Natural killer cell treated with Interleukin-12 subunit alpha and Interleukin-12 subunit beta and Interleukin-15 and Interleukin-18, amount 100 ng/mL, for 72 hours (primary cell): ENCODE measurements around the gene LSG1. TPM values are rescaled to one million over a fixed set of nuclear protein-coding genes. Genes with fewer than 3 reads are reported as not detected.

Experiments
- total RNA-seq, 2 donors: library from RNA; stranded (reverse); gene quantifications; one replicate each; pipeline ENCODE4 v1.2.3, GENCODE V29; 2022

Gene LSG1
- total RNA-seq, 2 donors from 2014 or later: 38.7 to 63.3 TPM

Other genes starting within 250 kb of the LSG1 start
- 100 to 1,000 TPM in 1 of 2 donors, 10 to 100 TPM in 1; 67.6 to 157 TPM for gene ATP13A3, start 185.2 kb downstream of the LSG1 start, total RNA-seq
- gene TMEM44, start 38.8 kb downstream of the LSG1 start, total RNA-seq: 1 to 10 TPM; 4.7 to 8.5 TPM
- 10 to 100 TPM; 11.6 to 50.2 TPM for gene FAM43A, start 13.7 kb upstream of the LSG1 start, total RNA-seq